OCI-LY7 (cell line): ENCODE measurements around the gene DOP1A. TPM values are rescaled to one million over a fixed set of nuclear protein-coding genes. Genes with fewer than 3 reads are reported as not detected.

Experiments used
- BruUV-seq: library from RNA; stranded (reverse); fragments of 400-500 nt; replicated peaks from 2 replicates; lab custom pipeline; 2021; lab: Mats Ljungman, UMichigan
- CTCF ChIA-PET: fragments of 300-600 bp; sonication (Branson Sonifier 250); formaldehyde crosslinking; loops from one replicate; lab custom pipeline; 2022; ENCODE audit warnings: antibody characterized with exemption; ENCODE audit not compliant: unreplicated experiment; lab: Charles Lee
- POLR2A ChIA-PET: fragments of 300-600 bp; sonication (Branson Sonifier 250); formaldehyde crosslinking; loops from one replicate; lab custom pipeline; 2022; ENCODE audit warnings: antibody characterized with exemption; lab: Charles Lee
- DNase-seq: peaks from one replicate; pipeline ENCODE4 v3.0.0-alpha.2; 2015; ENCODE audit warnings: low spot score
- H2AFZ ChIP-seq: fragments of 200-600 bp; sonication (generic), shearing (Covaris generic); 2 replicates; pipeline ENCODE4 v1.6.1; 2014; ENCODE audit warnings: mild to moderate bottlenecking, antibody characterized with exemption, low read length, moderate library complexity
- H3K27ac ChIP-seq: fragments of 200-600 bp; sonication (generic); 2 replicates; pipeline ENCODE4 v1.5.1; 2014; ENCODE audit warnings: mixed run types, low read depth, mild to moderate bottlenecking, moderate library complexity, low read length, inconsistent platforms; ENCODE audit not compliant: poor library complexity, severe bottlenecking
- H3K36me3 ChIP-seq: fragments of 200-600 bp; sonication (generic); 2 replicates; pipeline ENCODE4 v1.6.1; 2014; ENCODE audit warnings: mild to moderate bottlenecking, antibody characterized with exemption, low read length, moderate library complexity, mixed read lengths; ENCODE audit not compliant: insufficient read depth
- H3K4me1 ChIP-seq: fragments of 200-600 bp; sonication (generic); 2 replicates; pipeline ENCODE4 v1.5.1; 2014; ENCODE audit warnings: mild to moderate bottlenecking, low read length; ENCODE audit not compliant: insufficient read depth, poor library complexity, severe bottlenecking
- H3K4me2 ChIP-seq: fragments of 200-600 bp; sonication (generic); 2 replicates; pipeline ENCODE4 v1.6.1; 2014; ENCODE audit warnings: mild to moderate bottlenecking, low read length
- H3K4me3 ChIP-seq: fragments of 200-600 bp; sonication (generic); 2 replicates; pipeline ENCODE4 v1.5.1; 2014; ENCODE audit warnings: mild to moderate bottlenecking, low read depth, low read length; ENCODE audit not compliant: poor library complexity, severe bottlenecking
- H3K79me2 ChIP-seq: fragments of 200-600 bp; sonication (generic); 2 replicates; pipeline ENCODE4 v1.6.1; 2016; ENCODE audit warnings: low read depth, mild to moderate bottlenecking, low read length, moderate library complexity, mixed read lengths; ENCODE audit not compliant: insufficient read depth
- H3K9me2 ChIP-seq: fragments of 200-600 bp; sonication (generic); 2 replicates; pipeline ENCODE4 v1.6.1; 2016; ENCODE audit warnings: mild to moderate bottlenecking, low read length, mixed read lengths; ENCODE audit not compliant: insufficient read depth
- H3K9me3 ChIP-seq: fragments of 200-600 bp; sonication (generic); 2 replicates; pipeline ENCODE4 v1.6.1; 2014; ENCODE audit warnings: mild to moderate bottlenecking, mixed run types, low read length, mixed read lengths
- H4K20me1 ChIP-seq: fragments of 200-600 bp; sonication (generic); 2 replicates; pipeline ENCODE4 v1.6.1; 2014; ENCODE audit warnings: mild to moderate bottlenecking, antibody characterized with exemption, low read length, moderate library complexity, mixed read lengths; ENCODE audit not compliant: insufficient read depth
- EZH2phosphoT487 ChIP-seq: fragments of 200-600 bp; sonication (generic); IDR thresholded peaks from 2 replicates; pipeline ENCODE4 v1.6.1; 2018; ENCODE audit warnings: low read depth, borderline replicate concordance, mild to moderate bottlenecking, mixed run types, antibody characterized with exemption, low read length, moderate library complexity, mixed read lengths
- intact Hi-C: fragments of 100-400 bp; cut with micrococcal nuclease; formaldehyde crosslinking; loops from one replicate; pipeline ENCODE4 v1.10.0; 2022; ENCODE audit not compliant: unreplicated experiment
- total RNA-seq, 2 experiments: library from RNA; depleted of rRNA in 1 of 2; stranded (reverse); fragments of >200 nt in 1 of 2; shearing (Covaris generic) in 1 of 2; gene quantifications; 2 replicates each; pipeline ENCODE4 v1.2.3, GENCODE V29; 2014 to 2022
- TF ChIP-seq, protein P1 (sequence below): fragments of 200-600 bp; sonication (generic); conservative IDR thresholded peaks from 2 replicates; pipeline ENCODE4 v1.5.1; 2014; ENCODE audit warnings: mild to moderate bottlenecking, antibody characterized with exemption, low read length, moderate library complexity, mixed read lengths

Gene DOP1A
- total RNA-seq, 2 experiments from 2014 or later, result 25.2 to 25.6 TPM

- Histone ChIP-seq H3K9me2 (no peaks in the 10 kb centered on the region), H3K79me2 (no peaks in the 10 kb centered on the region), H3K36me3 (peaks cover 75% of the 10 kb centered on the region), H3K9me3 (no peaks in the 10 kb centered on the region), H2AFZ (no peak overlapping the region), H3K4me1 (no peaks in the 10 kb centered on the region), H3K4me3 (no peak overlapping the region), H3K4me2 (no peak overlapping the region), H4K20me1 (no peaks in the 10 kb centered on the region), H3K27ac (no peak overlapping the region)
- TF ChIP-seq EZH2phosphoT487, result no peak
- TF ChIP-seq, protein P1, sequence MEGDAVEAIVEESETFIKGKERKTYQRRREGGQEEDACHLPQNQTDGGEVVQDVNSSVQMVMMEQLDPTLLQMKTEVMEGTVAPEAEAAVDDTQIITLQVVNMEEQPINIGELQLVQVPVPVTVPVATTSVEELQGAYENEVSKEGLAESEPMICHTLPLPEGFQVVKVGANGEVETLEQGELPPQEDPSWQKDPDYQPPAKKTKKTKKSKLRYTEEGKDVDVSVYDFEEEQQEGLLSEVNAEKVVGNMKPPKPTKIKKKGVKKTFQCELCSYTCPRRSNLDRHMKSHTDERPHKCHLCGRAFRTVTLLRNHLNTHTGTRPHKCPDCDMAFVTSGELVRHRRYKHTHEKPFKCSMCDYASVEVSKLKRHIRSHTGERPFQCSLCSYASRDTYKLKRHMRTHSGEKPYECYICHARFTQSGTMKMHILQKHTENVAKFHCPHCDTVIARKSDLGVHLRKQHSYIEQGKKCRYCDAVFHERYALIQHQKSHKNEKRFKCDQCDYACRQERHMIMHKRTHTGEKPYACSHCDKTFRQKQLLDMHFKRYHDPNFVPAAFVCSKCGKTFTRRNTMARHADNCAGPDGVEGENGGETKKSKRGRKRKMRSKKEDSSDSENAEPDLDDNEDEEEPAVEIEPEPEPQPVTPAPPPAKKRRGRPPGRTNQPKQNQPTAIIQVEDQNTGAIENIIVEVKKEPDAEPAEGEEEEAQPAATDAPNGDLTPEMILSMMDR, result no peak
- POLR2A ChIA-PET, result interaction anchor here (0.6 to 1.2 kb wide), 4 partner anchors 29 to 183 kb away, joined by 3 to 15 read pairs (median 3); partner anchors contain the start of gene DOP1A
- intact Hi-C loops, result no loop called here
- DNase-seq, result no peak
- no TSS peak for BruUV-seq
- CTCF ChIA-PET, result no interaction called here
Observed at GRCh38 chr6:83155794-83156193, 88.3 kb downstream of the DOP1A start.

DNA sequence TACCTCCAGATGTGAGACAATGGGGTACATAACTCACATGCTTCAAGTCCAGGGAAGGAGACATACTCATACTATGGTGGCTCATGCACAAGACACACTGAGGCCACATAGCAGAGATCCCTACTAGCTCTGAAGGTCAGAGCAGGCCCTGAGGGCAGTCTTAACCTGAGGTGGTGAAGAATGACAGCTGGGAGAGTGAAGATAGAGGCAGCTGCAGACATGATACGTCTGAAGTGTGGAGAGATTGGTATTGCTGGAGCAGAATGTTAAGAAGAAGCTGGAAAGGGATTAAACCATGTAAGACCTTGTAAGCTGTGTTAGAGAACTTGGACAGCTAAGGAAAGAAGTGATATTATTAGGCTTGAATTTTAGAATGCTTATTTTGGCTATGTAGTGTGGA, 92.7 kb downstream of the DOP1A start:
- Histone ChIP-seq H3K4me3 (no peak overlapping the region), H3K79me2 (no peaks in the 10 kb centered on the region), H3K27ac (no peak overlapping the region), H4K20me1 (no peaks in the 10 kb centered on the region), H3K36me3 (peaks cover 71% of the 10 kb centered on the region), H3K4me1 (no peaks in the 10 kb centered on the region), H3K9me2 (no peaks in the 10 kb centered on the region), H2AFZ (no peak overlapping the region), H3K4me2 (no peak overlapping the region), H3K9me3 (no peaks in the 10 kb centered on the region)
- intact Hi-C loops, result no loop called here
- BruUV-seq, result no TSS peak
- DNase-seq, result no peak
- ChIA-PET CTCF (no interaction called here), POLR2A (interaction anchor here (0.8 to 0.9 kb wide), 4 partner anchors 13 to 29 kb away, joined by 3 to 4 read pairs (median 3); no protein-coding TSS in a partner anchor)
- TF ChIP-seq, protein P1, result no peak
- TF ChIP-seq EZH2phosphoT487, result no peak

- ChIA-PET POLR2A (interaction anchor here (0.6 kb wide), 1 partner anchor 57 kb away, joined by 3 read pairs; no protein-coding TSS in a partner anchor), CTCF (no interaction called here)
- Histone ChIP-seq H3K4me1 (no peaks in the 10 kb centered on the region), H3K4me3 (no peak overlapping the region), H3K79me2 (no peaks in the 10 kb centered on the region), H3K27ac (no peak overlapping the region), H3K9me2 (no peaks in the 10 kb centered on the region), H4K20me1 (no peaks in the 10 kb centered on the region), H3K36me3 (peaks cover 98% of the 10 kb centered on the region), H3K4me2 (no peak overlapping the region), H3K9me3 (no peaks in the 10 kb centered on the region), H2AFZ (no peak overlapping the region)
- no TSS peak for BruUV-seq
- no peak for DNase-seq
- intact Hi-C loops, result no loop called here
- TF ChIP-seq, protein P1, result no peak
- no peak for TF ChIP-seq EZH2phosphoT487
Observed at GRCh38 chr6:83167726-83168278, 100.3 kb downstream of the DOP1A start.
